Astrocyte (in vitro differentiated cells and primary cell): Measurements from ENCODE around the gene ZNF182. TPM values are rescaled to one million over a fixed set of nuclear protein-coding genes. Genes with fewer than 3 reads are reported as not detected.
A peak's percentile ranks its signal among the peaks of the same experiment; 100 is the strongest.
"Not testable (repeated sequence)": the region's sequence is repeated elsewhere in the genome, so short reads cannot be mapped to it uniquely, and the experiment has no call there.

Source experiments
- DNase-seq: peaks from one replicate; pipeline ENCODE4 v3.0.0-alpha.2; 2010; ENCODE audit warnings: low read depth
- FAIRE-seq: peaks from 2 replicates; lab custom pipeline; 2011; peaks lifted over from hg19 to GRCh38; lab: Jason Lieb, UNC
- H2AFZ ChIP-seq: 2 replicates; pipeline ENCODE4 v1.6.0; 2012; ENCODE audit warnings: low read depth, low read length, inconsistent platforms
- H3K27ac ChIP-seq: 2 replicates; pipeline ENCODE4 v1.5.1; 2011; ENCODE audit warnings: low read depth, low read length, inconsistent platforms
- H3K27me3 ChIP-seq: 2 replicates; pipeline ENCODE4 v1.6.0; 2011; ENCODE audit warnings: low read length, inconsistent platforms; ENCODE audit not compliant: insufficient read depth
- H3K36me3 ChIP-seq: 2 replicates; pipeline ENCODE4 v1.5.1; 2011; ENCODE audit warnings: low read length, inconsistent platforms; ENCODE audit not compliant: insufficient read depth
- H3K4me1 ChIP-seq: 2 replicates; pipeline ENCODE4 v1.5.1; 2011; ENCODE audit warnings: low read length, inconsistent platforms; ENCODE audit not compliant: insufficient read depth
- H3K4me2 ChIP-seq: 2 replicates; pipeline ENCODE4 v1.6.0; 2012; ENCODE audit warnings: low read length, inconsistent platforms
- H3K4me3 ChIP-seq: 2 replicates; pipeline ENCODE4 v1.5.1; 2011; ENCODE audit warnings: low read depth, mild to moderate bottlenecking, low read length, inconsistent platforms; ENCODE audit not compliant: insufficient read depth
- H3K79me2 ChIP-seq: 2 replicates; pipeline ENCODE4 v1.6.0; 2012; ENCODE audit warnings: mild to moderate bottlenecking, low read length, inconsistent platforms; ENCODE audit not compliant: insufficient read depth
- H3K9ac ChIP-seq: 2 replicates; pipeline ENCODE4 v1.6.0; 2012; ENCODE audit warnings: mild to moderate bottlenecking, low read length, inconsistent platforms
- H3K9me3 ChIP-seq: 2 replicates; pipeline ENCODE4 v1.5.1; 2012; ENCODE audit warnings: low read depth, mild to moderate bottlenecking, low read length, inconsistent platforms; ENCODE audit not compliant: insufficient read depth
- H4K20me1 ChIP-seq: 2 replicates; pipeline ENCODE4 v1.6.0; 2012; ENCODE audit warnings: low read length, inconsistent platforms; ENCODE audit not compliant: insufficient read depth
- H3K27ac Mint-ChIP-seq: one replicate; pipeline ENCODE4 v1.8.0; 2021; ENCODE audit warnings: mild to moderate bottlenecking, mixed read lengths; ENCODE audit not compliant: unreplicated experiment
- H3K27me3 Mint-ChIP-seq: one replicate; pipeline ENCODE4 v1.8.0; 2021; ENCODE audit warnings: low read depth, mixed read lengths; ENCODE audit not compliant: unreplicated experiment
- H3K36me3 Mint-ChIP-seq: one replicate; pipeline ENCODE4 v1.8.0; 2021; ENCODE audit warnings: low read depth, mixed read lengths; ENCODE audit not compliant: unreplicated experiment
- H3K4me1 Mint-ChIP-seq: one replicate; pipeline ENCODE4 v1.8.0; 2021; ENCODE audit warnings: low read depth, mixed read lengths; ENCODE audit not compliant: unreplicated experiment
- H3K4me3 Mint-ChIP-seq: one replicate; pipeline ENCODE4 v1.8.0; 2021; ENCODE audit warnings: mild to moderate bottlenecking, moderate library complexity, mixed read lengths; ENCODE audit not compliant: unreplicated experiment
- H3K9me3 Mint-ChIP-seq: one replicate; pipeline ENCODE4 v1.8.0; 2021; ENCODE audit warnings: mild to moderate bottlenecking, mixed read lengths; ENCODE audit not compliant: unreplicated experiment
- CTCF ChIP-seq: IDR thresholded peaks from 2 replicates; pipeline ENCODE4 v1.5.1; 2011; ENCODE audit warnings: low read depth, mild to moderate bottlenecking, inconsistent platforms, low read length, moderate library complexity; ENCODE audit not compliant: insufficient read depth
- EZH2 ChIP-seq: IDR thresholded peaks from 2 replicates; pipeline ENCODE4 v1.6.1; 2012; ENCODE audit warnings: mild to moderate bottlenecking, low read length, inconsistent platforms; ENCODE audit not compliant: insufficient read depth
- total RNA-seq: library from RNA; stranded (reverse); gene quantifications from 2 replicates; pipeline ENCODE4 v1.2.1, GENCODE V29; 2021

ZNF182 gene
- total RNA-seq, 1 donor from 2014 or later, result 4.5 TPM

GRCh38 chrX:47956016-47956415 is 47.8 kb downstream of the ZNF182 start:
- no peaks in the 10 kb centered on the region for H3K4me1 ChIP-seq
- no peak for DNase-seq
- no peak overlapping the region for H3K4me3 Mint-ChIP-seq
- H3K27ac ChIP-seq, result no peak overlapping the region
- no peaks in the 10 kb centered on the region for H3K9me3 Mint-ChIP-seq
- no peaks in the 10 kb centered on the region for H3K27me3 Mint-ChIP-seq
- no peaks in the 10 kb centered on the region for H3K4me1 Mint-ChIP-seq
- no peaks in the 10 kb centered on the region for H3K36me3 Mint-ChIP-seq
- H3K79me2 ChIP-seq, result no peaks in the 10 kb centered on the region
- H3K4me3 ChIP-seq, result no peak overlapping the region
- H3K9me3 ChIP-seq, result no peaks in the 10 kb centered on the region
- H3K9ac ChIP-seq, result no peak overlapping the region
- no peaks in the 10 kb centered on the region for H3K36me3 ChIP-seq
- H3K27ac Mint-ChIP-seq, result no peak overlapping the region
- H2AFZ ChIP-seq, result no peak overlapping the region
- no peaks in the 10 kb centered on the region for H3K27me3 ChIP-seq
- no peak for FAIRE-seq
- no peak overlapping the region for H3K4me2 ChIP-seq
- H4K20me1 ChIP-seq, result no peaks in the 10 kb centered on the region
- no peak for TF ChIP-seq CTCF
- no peak for TF ChIP-seq EZH2

- FAIRE-seq, H3K4me3 Mint-ChIP-seq, H3K79me2 ChIP-seq: not testable (repeated sequence)
Observed at GRCh38 chrX:47955295-47955694, 48.5 kb downstream of the ZNF182 start.

GRCh38 chrX:47941423-47941822 is 62.4 kb downstream of the ZNF182 start:
- no peaks in the 10 kb centered on the region for H3K4me1 ChIP-seq
- peaks cover under 1% of the 10 kb centered on the region for H3K4me1 Mint-ChIP-seq

More at GRCh38 chrX:47955295-47955694, 48.5 kb downstream of the ZNF182 start:
- not testable (repeated sequence) for H3K27me3 Mint-ChIP-seq, DNase-seq, H3K9ac ChIP-seq, H3K36me3 ChIP-seq, H2AFZ ChIP-seq, H4K20me1 ChIP-seq, H3K4me1 Mint-ChIP-seq, H3K4me1 ChIP-seq, H3K9me3 ChIP-seq, H3K4me3 ChIP-seq, H3K4me2 ChIP-seq, H3K27me3 ChIP-seq, H3K27ac ChIP-seq, H3K9me3 Mint-ChIP-seq, H3K27ac Mint-ChIP-seq, H3K36me3 Mint-ChIP-seq

More at GRCh38 chrX:47941423-47941822, 62.4 kb downstream of the ZNF182 start:
- H3K9me3 Mint-ChIP-seq, result peaks cover 2% of the 10 kb centered on the region
- H3K4me3 Mint-ChIP-seq, result no peak overlapping the region
- H3K27me3 Mint-ChIP-seq, result no peaks in the 10 kb centered on the region
- no peak for TF ChIP-seq CTCF
- no peak for TF ChIP-seq EZH2
- Histone ChIP-seq H3K27me3 (no peaks in the 10 kb centered on the region), H3K36me3 (no peaks in the 10 kb centered on the region), H3K4me2 (no peak overlapping the region), H3K79me2 (no peaks in the 10 kb centered on the region), H3K4me3 (no peak overlapping the region), H3K9ac (no peak overlapping the region), H3K27ac (no peak overlapping the region), H2AFZ (no peak overlapping the region), H3K9me3 (no peaks in the 10 kb centered on the region), H4K20me1 (no peaks in the 10 kb centered on the region)
- no peak overlapping the region for H3K27ac Mint-ChIP-seq
- no peaks in the 10 kb centered on the region for H3K36me3 Mint-ChIP-seq
- FAIRE-seq (peak; percentile 80), DNase-seq (no peak)
